ENCODE results near the gene DAPK2.
A peak's percentile ranks its signal among the peaks of the same experiment; 100 is the strongest.
"Not testable (repeated sequence)": the region's sequence is repeated elsewhere in the genome, so short reads cannot be mapped to it uniquely, and the experiment has no call there.

Gene DAPK2

GRCh38 chr15:63979262-63979793 lies 67.0 kb downstream of the DAPK2 start:
- no peak for DNase-seq (ENCODE audit: low read depth, low spot score)
- H3K27ac ChIP-seq: no peak overlapping the region

GRCh38 chr15:63978511-63979261 lies 67.6 kb downstream of the DAPK2 start:
- no peak overlapping the region for H3K27ac ChIP-seq
- DNase-seq (ENCODE audit: low read depth, low spot score): no peak

- H3K27ac ChIP-seq: no peak overlapping the region
- DNase-seq (ENCODE audit: low read depth, low spot score): no peak
Observed at GRCh38 chr15:63977119-63977518, 69.2 kb downstream of the DAPK2 start.

- H3K27ac ChIP-seq: no peak overlapping the region
- no peak for DNase-seq (ENCODE audit: low read depth, low spot score)
Observed at GRCh38 chr15:63974021-63974420, 72.3 kb downstream of the DAPK2 start.

GRCh38 chr15:63973212-63974009 lies 72.9 kb downstream of the DAPK2 start:
- no peak overlapping the region for H3K27ac ChIP-seq
- DNase-seq (ENCODE audit: low read depth, low spot score): no peak

- H3K27ac ChIP-seq: no peak overlapping the region
- no peak for DNase-seq (ENCODE audit: low read depth, low spot score)
Observed at GRCh38 chr15:63972801-63973200, 73.5 kb downstream of the DAPK2 start.

GRCh38 chr15:63971904-63972303 lies 74.4 kb downstream of the DAPK2 start:
- no peak overlapping the region for H3K27ac ChIP-seq
- no peak for DNase-seq (ENCODE audit: low read depth, low spot score)

GRCh38 chr15:63971427-63971805 lies 74.9 kb downstream of the DAPK2 start:
- DNase-seq (ENCODE audit: low read depth, low spot score): no peak
- H3K27ac ChIP-seq: no peak overlapping the region

- no peak overlapping the region for H3K27ac ChIP-seq
- no peak for DNase-seq (ENCODE audit: low read depth, low spot score)
Observed at GRCh38 chr15:63970621-63971426, 75.5 kb downstream of the DAPK2 start.

- no peak overlapping the region for H3K27ac ChIP-seq
- DNase-seq (ENCODE audit: low read depth, low spot score): no peak
Observed at GRCh38 chr15:63969652-63970421, 76.4 kb downstream of the DAPK2 start.

- H3K27ac ChIP-seq: no peak overlapping the region
- no peak for DNase-seq (ENCODE audit: low read depth, low spot score)
Observed at GRCh38 chr15:63968700-63969099, 77.6 kb downstream of the DAPK2 start.

- no peak overlapping the region for H3K27ac ChIP-seq
- DNase-seq (ENCODE audit: low read depth, low spot score): no peak
Observed at GRCh38 chr15:63968122-63968524, 78.2 kb downstream of the DAPK2 start.

- no peak for DNase-seq (ENCODE audit: low read depth, low spot score)
- H3K27ac ChIP-seq: no peak overlapping the region
Observed at GRCh38 chr15:63967616-63968015, 78.7 kb downstream of the DAPK2 start.

GRCh38 chr15:63962947-63963721 lies 83.2 kb downstream of the DAPK2 start:
- DNase-seq (ENCODE audit: low read depth, low spot score); H3K27ac ChIP-seq: not testable (repeated sequence)

GRCh38 chr15:63953524-63953923 lies 92.8 kb downstream of the DAPK2 start:
- no peak for DNase-seq (ENCODE audit: low read depth, low spot score)
- no peak overlapping the region for H3K27ac ChIP-seq

- peak; percentile 43 for DNase-seq (ENCODE audit: low read depth, low spot score)
- H3K27ac ChIP-seq: peak overlapping the region; percentile 11
Observed at GRCh38 chr15:63950911-63951481, 95.3 kb downstream of the DAPK2 start.

GRCh38 chr15:63948971-63949370 lies 97.3 kb downstream of the DAPK2 start:
- no peak for DNase-seq (ENCODE audit: low read depth, low spot score)
- no peak overlapping the region for H3K27ac ChIP-seq

- H3K27ac ChIP-seq: no peak overlapping the region
- DNase-seq (ENCODE audit: low read depth, low spot score): no peak
Observed at GRCh38 chr15:63948436-63948835, 97.8 kb downstream of the DAPK2 start.

- H3K27ac ChIP-seq: no peak overlapping the region
- DNase-seq (ENCODE audit: low read depth, low spot score): no peak
Observed at GRCh38 chr15:63947228-63947627, 99.1 kb downstream of the DAPK2 start.
